ENCODE data around the gene SURF2. TPM values are rescaled to one million over a fixed set of nuclear protein-coding genes. Genes with fewer than 3 reads are reported as not detected.
A peak's percentile ranks its signal among the peaks of the same experiment; 100 is the strongest.

Gene SURF2
- total RNA-seq, 2 donors from 2014 or later, result 20.0 to 27.0 TPM

DNA sequence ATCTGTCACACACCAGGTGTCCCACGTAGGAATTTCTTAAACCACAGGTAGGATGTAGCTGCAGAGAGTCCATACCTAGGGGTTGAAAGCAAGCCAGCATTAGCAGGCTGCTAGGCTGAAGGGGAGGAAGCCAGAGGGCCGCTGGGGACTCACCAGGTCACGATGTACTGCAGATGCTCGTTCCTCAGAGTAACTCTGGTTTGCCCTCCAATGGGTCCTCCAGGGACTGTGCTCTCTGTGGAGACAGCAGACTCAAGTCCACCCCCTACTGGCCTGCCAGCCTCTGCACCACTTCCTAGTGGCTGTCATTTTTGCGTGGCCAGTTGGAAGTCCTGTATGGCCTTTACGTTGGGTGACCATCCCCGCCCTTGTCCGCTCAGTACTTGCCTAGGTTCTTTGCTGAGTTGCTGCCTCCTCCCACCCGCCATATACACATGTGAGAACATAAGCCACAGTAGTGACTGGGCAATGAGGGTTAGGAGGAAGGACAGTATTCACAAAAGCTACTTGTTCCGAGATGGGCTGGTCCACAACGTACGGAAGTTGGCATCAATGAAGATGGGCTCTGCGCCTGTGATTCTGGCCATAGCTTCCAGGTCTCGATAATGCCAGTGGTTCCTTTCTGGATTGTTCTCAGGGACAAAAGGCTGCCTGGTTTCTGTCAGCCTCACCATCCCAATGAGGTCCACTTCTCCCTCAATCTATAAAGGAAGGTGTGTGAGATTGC, 4.3 kb upstream of the SURF2 start:
- no peaks in the 10 kb centered on the region for H3K9me3 ChIP-seq
- WGBS, 2 donors, result 78 to 87% methylated on average over 13 to 14 of the region's 14 CpGs
- no peak overlapping the region for H3K27ac ChIP-seq
- TF ChIP-seq POLR2A (IDR thresholded peaks at IDR 0.05), result no peak
- TF ChIP-seq, protein P1, sequence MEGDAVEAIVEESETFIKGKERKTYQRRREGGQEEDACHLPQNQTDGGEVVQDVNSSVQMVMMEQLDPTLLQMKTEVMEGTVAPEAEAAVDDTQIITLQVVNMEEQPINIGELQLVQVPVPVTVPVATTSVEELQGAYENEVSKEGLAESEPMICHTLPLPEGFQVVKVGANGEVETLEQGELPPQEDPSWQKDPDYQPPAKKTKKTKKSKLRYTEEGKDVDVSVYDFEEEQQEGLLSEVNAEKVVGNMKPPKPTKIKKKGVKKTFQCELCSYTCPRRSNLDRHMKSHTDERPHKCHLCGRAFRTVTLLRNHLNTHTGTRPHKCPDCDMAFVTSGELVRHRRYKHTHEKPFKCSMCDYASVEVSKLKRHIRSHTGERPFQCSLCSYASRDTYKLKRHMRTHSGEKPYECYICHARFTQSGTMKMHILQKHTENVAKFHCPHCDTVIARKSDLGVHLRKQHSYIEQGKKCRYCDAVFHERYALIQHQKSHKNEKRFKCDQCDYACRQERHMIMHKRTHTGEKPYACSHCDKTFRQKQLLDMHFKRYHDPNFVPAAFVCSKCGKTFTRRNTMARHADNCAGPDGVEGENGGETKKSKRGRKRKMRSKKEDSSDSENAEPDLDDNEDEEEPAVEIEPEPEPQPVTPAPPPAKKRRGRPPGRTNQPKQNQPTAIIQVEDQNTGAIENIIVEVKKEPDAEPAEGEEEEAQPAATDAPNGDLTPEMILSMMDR (IDR thresholded peaks at IDR 0.05), result peak in 5 of 7 experiments; percentile 17 to 52 (median 41)
- DNase-seq (peak in 3 of 4 donors; percentile 44 to 55 (median 46)), ATAC-seq (no peak)
- peaks cover 9 to 26% of the 10 kb centered on the region in 2 donors for H3K36me3 ChIP-seq (replicated peaks in 1 of 2; ENCODE audit: insufficient read depth in 1 of 2, low read depth in 2 of 2)
- intact Hi-C loops (cut with DNase I), result no loop called here
- H3K27me3 ChIP-seq, result no peaks in the 10 kb centered on the region
- peaks cover 35% of the 10 kb centered on the region for H3K4me1 ChIP-seq
- no peak overlapping the region for H3K4me3 ChIP-seq

DNA sequence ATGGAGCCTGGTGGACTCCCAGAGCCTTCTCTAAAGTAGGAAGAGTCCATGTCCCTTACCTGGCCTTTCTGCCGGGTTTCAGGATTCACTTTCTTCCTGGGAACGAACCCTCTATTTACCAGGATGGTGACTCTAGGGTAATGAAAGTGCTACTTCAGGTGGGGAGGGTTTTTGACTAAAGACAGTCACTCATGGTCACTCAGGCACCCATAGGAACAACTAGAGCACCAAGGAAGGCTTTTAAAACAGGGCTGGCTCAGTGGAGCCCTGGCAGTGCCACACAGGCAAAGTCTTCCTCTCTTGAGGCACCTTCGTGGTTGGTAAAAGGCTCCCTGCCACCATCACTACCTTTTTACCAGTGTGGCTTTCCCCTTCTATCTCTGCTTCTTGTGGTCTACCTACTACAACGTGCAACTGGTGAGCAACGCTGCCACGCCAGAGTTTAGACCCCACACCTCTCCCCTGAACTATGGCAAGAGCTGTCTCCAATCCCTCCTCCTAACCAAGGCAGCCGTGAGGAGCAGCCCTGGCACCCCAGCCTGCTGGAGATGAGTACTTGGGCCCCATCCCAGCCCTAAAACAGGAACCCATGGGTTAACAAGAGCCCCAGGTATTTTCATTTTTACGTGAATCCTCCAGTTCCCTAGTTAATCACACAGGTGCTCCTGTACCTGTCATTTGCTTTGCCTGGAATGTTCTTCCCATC, 3.6 kb upstream of the SURF2 start:
- Histone ChIP-seq H3K4me1 (peaks cover 42% of the 10 kb centered on the region), H3K27ac (no peak overlapping the region), H3K27me3 (no peaks in the 10 kb centered on the region), H3K9me3 (no peaks in the 10 kb centered on the region), H3K36me3 (replicated peaks in 1 of 2; ENCODE audit: insufficient read depth in 1 of 2, low read depth in 2 of 2) (peaks cover 9 to 26% of the 10 kb centered on the region in 2 donors), H3K4me3 (no peak overlapping the region)
- WGBS, 2 donors, result 67 to 73% methylated on average over 8 of the region's 8 CpGs
- intact Hi-C loops (cut with DNase I), result no loop called here
- DNase-seq, result no peak
- ATAC-seq, result no peak
- no peak for TF ChIP-seq POLR2A (IDR thresholded peaks at IDR 0.05)
- TF ChIP-seq, protein P1 (IDR thresholded peaks at IDR 0.05), result no peak

DNA sequence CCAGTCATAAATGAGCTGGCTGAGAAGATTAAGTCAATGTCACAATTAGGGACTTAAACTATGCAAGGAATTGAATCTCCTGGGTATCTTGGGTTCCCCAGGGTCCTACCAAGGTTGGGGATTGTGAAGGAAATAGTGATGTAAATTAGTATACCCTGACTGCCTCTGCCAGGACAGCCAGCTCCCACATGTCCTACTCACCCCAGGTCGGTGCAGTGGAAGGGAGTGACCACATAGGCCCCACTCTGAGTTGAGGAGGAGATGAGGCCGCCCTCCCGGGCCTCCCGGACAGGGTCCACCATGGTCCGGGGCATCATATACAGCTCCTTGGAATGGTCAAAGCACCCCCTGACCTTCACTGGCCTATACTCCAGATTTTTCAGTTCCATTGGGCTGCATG, 2.8 kb upstream of the SURF2 start:
- Histone ChIP-seq H3K4me1 (peaks cover 49% of the 10 kb centered on the region), H3K36me3 (replicated peaks in 1 of 2; ENCODE audit: insufficient read depth in 1 of 2, low read depth in 2 of 2) (peaks cover 9 to 26% of the 10 kb centered on the region in 2 donors)

DNA sequence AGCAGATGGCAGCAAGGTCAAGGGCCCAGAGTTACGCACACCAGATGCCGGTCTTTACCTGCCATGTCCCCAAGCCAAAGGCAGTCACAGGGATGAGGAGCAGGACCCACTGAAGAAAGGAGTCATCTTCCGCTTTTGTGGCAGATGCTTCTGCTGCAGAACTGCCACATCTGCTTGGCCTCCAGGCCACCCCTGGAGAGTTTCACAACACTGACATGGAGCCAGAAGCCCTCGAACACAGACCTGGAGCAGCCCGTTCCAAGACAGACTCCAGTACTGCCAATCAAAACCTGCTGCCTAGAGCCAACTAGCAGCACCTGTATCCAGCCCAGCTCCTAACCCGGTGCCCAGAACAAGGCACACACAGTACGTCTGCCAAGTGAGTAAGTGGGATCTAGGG, 1.6 kb upstream of the SURF2 start:
- Histone ChIP-seq H3K27me3 (no peaks in the 10 kb centered on the region), H3K27ac (no peak overlapping the region), H3K4me1 (peaks cover 52% of the 10 kb centered on the region), H3K36me3 (replicated peaks in 1 of 2; ENCODE audit: insufficient read depth in 1 of 2, low read depth in 2 of 2) (peaks cover 5 to 23% of the 10 kb centered on the region in 2 donors), H3K4me3 (no peak overlapping the region), H3K9me3 (no peaks in the 10 kb centered on the region)
- intact Hi-C loops (cut with DNase I), result no loop called here
- 45 to 53% methylated on average over 3 to 7 of the region's 7 CpGs for WGBS, 2 donors
- DNase-seq (no peak), ATAC-seq (no peak)
- no peak for TF ChIP-seq POLR2A (IDR thresholded peaks at IDR 0.05)
- TF ChIP-seq, protein P1 (IDR thresholded peaks at IDR 0.05), result no peak

More for the DNA sequence above, 2.8 kb upstream of the SURF2 start:
- H3K27me3 ChIP-seq, result no peaks in the 10 kb centered on the region
- DNase-seq (no peak), ATAC-seq (no peak)
- H3K4me3 ChIP-seq, result no peak overlapping the region
- no peak overlapping the region for H3K27ac ChIP-seq
- WGBS, 2 donors, result 88 to 100% methylated on average over 2 to 5 of the region's 5 CpGs
- H3K9me3 ChIP-seq, result no peaks in the 10 kb centered on the region
- TF ChIP-seq POLR2A (IDR thresholded peaks at IDR 0.05), result no peak
- TF ChIP-seq, protein P1 (IDR thresholded peaks at IDR 0.05), result no peak
- intact Hi-C loops (cut with DNase I), result no loop called here
